ENCODE results near the gene PATE1. TPM values are rescaled to one million over a fixed set of nuclear protein-coding genes. Genes with fewer than 3 reads are reported as not detected.

PATE1 gene
- total RNA-seq, 1 experiment from 2014 or later, result not detected

DNA sequence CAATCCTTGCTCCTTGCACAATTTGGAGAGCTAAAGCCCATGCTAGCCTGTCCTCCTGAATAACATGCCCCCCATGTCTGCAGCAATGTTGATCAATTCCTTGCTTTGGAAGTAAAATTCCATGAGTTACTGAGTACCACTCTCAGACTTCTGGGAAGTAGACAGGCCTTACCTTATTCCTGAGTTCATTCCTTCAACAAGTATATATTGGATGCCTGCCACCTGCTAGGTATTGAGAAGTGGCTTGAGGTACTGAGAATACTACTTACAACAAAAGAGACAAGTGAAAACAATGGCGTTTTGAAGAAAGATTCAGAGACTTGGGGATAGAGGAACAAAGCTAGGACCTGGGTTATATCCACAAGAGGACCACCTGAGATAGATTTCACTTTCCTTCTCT is 20.2 kb downstream of the PATE1 start:
- no peaks in the 10 kb centered on the region for H3K9me3 Mint-ChIP-seq
- TF ChIP-seq PRRX2 (CRISPR knock-in tag; IDR thresholded peaks at IDR 0.05) (no peak), ZNF138 (CRISPR knock-in tag; conservative IDR thresholded peaks at IDR 0.05) (no peak), ZNF396 (CRISPR knock-in tag; IDR thresholded peaks at IDR 0.05; ENCODE audit: borderline replicate concordance) (no peak), ATF3 (CRISPR knock-in tag; conservative IDR thresholded peaks at IDR 0.05) (no peak), IRF1 (CRISPR knock-in tag; IDR thresholded peaks at IDR 0.05) (no peak), TEAD1 (CRISPR knock-in tag; IDR thresholded peaks at IDR 0.05) (no peak), NFE2L1 (CRISPR knock-in tag; IDR thresholded peaks at IDR 0.05) (no peak), ZNF121 (CRISPR knock-in tag; IDR thresholded peaks at IDR 0.05) (no peak), TCF7 (CRISPR knock-in tag; IDR thresholded peaks at IDR 0.05; ENCODE audit: low read depth) (no peak), ZNF232 (CRISPR knock-in tag; IDR thresholded peaks at IDR 0.05) (no peak)
- TF ChIP-seq, protein P1, sequence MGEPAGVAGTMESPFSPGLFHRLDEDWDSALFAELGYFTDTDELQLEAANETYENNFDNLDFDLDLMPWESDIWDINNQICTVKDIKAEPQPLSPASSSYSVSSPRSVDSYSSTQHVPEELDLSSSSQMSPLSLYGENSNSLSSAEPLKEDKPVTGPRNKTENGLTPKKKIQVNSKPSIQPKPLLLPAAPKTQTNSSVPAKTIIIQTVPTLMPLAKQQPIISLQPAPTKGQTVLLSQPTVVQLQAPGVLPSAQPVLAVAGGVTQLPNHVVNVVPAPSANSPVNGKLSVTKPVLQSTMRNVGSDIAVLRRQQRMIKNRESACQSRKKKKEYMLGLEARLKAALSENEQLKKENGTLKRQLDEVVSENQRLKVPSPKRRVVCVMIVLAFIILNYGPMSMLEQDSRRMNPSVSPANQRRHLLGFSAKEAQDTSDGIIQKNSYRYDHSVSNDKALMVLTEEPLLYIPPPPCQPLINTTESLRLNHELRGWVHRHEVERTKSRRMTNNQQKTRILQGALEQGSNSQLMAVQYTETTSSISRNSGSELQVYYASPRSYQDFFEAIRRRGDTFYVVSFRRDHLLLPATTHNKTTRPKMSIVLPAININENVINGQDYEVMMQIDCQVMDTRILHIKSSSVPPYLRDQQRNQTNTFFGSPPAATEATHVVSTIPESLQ (CRISPR knock-in tag; IDR thresholded peaks at IDR 0.05), result no peak
- TF ChIP-seq, protein P2, sequence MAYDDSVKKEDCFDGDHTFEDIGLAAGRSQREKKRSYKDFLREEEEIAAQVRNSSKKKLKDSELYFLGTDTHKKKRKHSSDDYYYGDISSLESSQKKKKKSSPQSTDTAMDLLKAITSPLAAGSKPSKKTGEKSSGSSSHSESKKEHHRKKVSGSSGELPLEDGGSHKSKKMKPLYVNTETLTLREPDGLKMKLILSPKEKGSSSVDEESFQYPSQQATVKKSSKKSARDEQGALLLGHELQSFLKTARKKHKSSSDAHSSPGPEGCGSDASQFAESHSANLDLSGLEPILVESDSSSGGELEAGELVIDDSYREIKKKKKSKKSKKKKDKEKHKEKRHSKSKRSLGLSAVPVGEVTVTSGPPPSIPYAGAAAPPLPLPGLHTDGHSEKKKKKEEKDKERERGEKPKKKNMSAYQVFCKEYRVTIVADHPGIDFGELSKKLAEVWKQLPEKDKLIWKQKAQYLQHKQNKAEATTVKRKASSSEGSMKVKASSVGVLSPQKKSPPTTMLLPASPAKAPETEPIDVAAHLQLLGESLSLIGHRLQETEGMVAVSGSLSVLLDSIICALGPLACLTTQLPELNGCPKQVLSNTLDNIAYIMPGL (CRISPR knock-in tag; IDR thresholded peaks at IDR 0.05), result no peak
- TF ChIP-seq, protein P3, sequence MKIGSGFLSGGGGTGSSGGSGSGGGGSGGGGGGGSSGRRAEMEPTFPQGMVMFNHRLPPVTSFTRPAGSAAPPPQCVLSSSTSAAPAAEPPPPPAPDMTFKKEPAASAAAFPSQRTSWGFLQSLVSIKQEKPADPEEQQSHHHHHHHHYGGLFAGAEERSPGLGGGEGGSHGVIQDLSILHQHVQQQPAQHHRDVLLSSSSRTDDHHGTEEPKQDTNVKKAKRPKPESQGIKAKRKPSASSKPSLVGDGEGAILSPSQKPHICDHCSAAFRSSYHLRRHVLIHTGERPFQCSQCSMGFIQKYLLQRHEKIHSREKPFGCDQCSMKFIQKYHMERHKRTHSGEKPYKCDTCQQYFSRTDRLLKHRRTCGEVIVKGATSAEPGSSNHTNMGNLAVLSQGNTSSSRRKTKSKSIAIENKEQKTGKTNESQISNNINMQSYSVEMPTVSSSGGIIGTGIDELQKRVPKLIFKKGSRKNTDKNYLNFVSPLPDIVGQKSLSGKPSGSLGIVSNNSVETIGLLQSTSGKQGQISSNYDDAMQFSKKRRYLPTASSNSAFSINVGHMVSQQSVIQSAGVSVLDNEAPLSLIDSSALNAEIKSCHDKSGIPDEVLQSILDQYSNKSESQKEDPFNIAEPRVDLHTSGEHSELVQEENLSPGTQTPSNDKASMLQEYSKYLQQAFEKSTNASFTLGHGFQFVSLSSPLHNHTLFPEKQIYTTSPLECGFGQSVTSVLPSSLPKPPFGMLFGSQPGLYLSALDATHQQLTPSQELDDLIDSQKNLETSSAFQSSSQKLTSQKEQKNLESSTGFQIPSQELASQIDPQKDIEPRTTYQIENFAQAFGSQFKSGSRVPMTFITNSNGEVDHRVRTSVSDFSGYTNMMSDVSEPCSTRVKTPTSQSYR (CRISPR knock-in tag; IDR thresholded peaks at IDR 0.05), result no peak
- TF ChIP-seq, protein P4, sequence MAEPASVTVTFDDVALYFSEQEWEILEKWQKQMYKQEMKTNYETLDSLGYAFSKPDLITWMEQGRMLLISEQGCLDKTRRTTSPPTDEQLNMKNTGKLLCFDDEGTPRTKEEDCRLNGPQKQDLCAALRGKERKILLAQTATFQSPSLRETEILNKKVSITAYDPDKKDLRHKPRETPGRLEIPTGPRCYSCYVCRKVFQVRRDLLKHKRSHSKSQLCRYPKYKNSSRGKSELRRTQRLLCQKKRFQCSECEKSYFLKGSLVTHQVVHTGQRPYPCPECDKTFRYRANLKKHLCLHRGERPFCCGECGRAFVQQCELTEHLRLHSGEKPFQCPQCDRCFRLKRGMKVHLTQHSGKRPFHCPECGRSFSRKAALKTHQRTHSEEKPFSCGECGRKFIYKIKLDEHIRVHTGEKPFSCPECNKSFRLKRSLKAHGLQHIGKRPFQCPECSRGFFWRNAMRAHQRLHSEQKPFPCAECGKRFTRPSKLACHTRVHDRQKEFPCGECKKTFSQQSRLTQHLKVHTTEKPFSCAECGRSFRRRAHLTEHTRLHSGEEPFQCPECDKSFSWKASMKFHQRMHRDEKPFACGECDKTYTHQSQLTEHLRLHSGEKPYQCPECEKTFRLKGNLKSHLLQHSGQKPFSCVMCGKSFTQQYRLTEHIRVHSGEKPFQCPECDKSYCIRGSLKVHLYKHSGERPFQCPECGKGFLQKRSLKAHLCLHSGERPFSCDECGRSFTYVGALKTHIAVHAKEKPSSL (CRISPR knock-in tag; conservative IDR thresholded peaks at IDR 0.05), result no peak
- TF ChIP-seq, protein P5, sequence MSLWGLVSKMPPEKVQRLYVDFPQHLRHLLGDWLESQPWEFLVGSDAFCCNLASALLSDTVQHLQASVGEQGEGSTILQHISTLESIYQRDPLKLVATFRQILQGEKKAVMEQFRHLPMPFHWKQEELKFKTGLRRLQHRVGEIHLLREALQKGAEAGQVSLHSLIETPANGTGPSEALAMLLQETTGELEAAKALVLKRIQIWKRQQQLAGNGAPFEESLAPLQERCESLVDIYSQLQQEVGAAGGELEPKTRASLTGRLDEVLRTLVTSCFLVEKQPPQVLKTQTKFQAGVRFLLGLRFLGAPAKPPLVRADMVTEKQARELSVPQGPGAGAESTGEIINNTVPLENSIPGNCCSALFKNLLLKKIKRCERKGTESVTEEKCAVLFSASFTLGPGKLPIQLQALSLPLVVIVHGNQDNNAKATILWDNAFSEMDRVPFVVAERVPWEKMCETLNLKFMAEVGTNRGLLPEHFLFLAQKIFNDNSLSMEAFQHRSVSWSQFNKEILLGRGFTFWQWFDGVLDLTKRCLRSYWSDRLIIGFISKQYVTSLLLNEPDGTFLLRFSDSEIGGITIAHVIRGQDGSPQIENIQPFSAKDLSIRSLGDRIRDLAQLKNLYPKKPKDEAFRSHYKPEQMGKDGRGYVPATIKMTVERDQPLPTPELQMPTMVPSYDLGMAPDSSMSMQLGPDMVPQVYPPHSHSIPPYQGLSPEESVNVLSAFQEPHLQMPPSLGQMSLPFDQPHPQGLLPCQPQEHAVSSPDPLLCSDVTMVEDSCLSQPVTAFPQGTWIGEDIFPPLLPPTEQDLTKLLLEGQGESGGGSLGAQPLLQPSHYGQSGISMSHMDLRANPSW (CRISPR knock-in tag; conservative IDR thresholded peaks at IDR 0.05; ENCODE audit: low read depth), result no peak
- H3K27me3 Mint-ChIP-seq (ENCODE audit: low read depth), result no peaks in the 10 kb centered on the region; the same call in 1 of the 2 replicates

More for the DNA sequence above, 20.2 kb downstream of the PATE1 start:
- ATAC-seq (no peak), DNase-seq (ENCODE audit: low spot score) (no peak)
- ChIA-PET POLR2A (no interaction called here), CTCF (no interaction called here)
- H3K27ac Mint-ChIP-seq, result no peak overlapping the region
- peaks cover 6% of the 10 kb centered on the region for H3K4me1 Mint-ChIP-seq
- no peak overlapping the region for H3K4me3 Mint-ChIP-seq
- no peaks in the 10 kb centered on the region for H3K36me3 Mint-ChIP-seq
